HG03442 (cell line): ENCODE measurements around the gene FGF2.

Source experiments
- ATAC-seq: cut with Tn5 transposase; IDR thresholded peaks from one replicate; pipeline ENCODE4 v1.9.1; 2021; ENCODE audit warnings: mild to moderate bottlenecking, moderate library complexity; ENCODE audit not compliant: unreplicated experiment

Gene FGF2

DNA sequence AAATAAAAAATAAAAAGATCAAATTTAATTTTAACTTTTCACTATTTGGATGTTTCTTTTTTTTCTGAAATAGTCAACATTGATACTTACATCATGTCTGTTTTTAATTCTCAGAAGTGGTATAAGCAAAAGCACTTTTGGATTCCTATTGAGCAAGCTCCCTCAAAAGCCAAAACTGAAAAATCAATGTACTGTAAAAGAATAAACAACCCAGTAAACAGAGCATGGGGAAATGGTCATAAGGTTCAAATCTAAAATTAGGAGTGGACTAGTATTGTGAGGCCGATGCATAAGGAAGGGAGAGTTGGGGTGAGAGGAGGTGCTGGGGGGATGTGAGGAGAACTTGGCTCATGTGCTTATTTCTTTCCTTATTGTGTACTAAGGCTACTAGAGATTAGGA, 57.9 kb downstream of the FGF2 start:
- no peak for ATAC-seq

DNA sequence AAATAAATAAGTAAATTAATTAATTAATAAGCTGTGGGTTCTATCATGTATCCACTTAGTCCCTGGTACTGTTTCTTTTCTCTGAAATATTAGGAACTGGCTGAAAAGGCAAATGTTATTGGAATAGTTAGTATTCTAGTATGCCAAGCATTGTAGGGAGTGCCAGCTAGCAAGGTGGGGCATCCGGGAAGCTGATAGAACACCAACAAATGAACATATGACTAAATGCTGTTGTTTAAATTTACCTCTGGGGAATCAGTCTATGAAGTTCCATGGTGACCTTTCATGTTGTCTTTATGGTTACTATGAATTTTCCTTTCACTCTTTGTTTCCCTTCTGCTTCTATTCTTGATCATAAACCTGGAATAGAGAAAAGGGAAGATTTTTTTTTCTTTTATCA, 63.1 kb downstream of the FGF2 start:
- peak; percentile 19 for ATAC-seq

DNA sequence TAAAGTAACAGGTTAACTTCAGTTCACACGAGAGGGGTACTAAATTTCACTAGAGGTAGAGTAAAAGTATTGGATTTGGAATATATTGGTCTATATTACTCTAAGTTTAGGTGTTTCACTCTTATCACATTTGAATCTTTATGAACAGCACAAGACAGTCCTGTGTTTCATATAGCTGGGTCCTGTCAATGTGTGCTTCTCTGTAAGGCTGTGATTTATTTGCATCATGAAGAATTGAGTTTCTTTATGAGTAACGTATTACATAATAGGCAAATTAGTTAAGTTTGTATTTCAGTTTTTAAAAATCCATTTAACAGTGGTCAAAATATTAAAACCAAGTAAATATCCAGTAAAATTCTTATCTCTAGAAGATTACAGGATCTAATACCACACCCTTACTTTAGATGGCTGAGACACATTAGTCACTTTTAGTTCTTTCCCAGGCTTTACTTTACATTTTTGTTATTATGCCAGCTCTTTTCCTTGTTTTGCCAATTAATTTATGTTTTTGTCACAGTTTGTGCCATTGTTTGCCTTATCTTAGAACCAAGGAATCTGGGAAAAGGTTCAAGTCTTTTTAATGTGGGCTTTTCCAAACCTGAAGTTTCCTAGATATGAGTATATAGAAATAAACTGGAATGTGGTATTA, 63.6 kb downstream of the FGF2 start:
- peak; percentile 60 for ATAC-seq

DNA sequence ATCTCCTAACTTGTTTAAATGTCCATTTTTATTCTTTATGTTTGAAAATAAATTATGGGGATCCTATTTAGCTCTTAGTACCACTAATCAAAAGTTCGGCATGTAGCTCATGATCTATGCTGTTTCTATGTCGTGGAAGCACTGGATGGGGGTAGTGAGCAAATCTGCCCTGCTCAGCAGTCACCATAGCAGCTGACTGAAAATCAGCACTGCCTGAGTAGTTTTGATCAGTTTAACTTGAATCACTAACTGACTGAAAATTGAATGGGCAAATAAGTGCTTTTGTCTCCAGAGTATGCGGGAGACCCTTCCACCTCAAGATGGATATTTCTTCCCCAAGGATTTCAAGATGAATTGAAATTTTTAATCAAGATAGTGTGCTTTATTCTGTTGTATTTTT, 68.2 kb downstream of the FGF2 start:
- ATAC-seq, result no peak

DNA sequence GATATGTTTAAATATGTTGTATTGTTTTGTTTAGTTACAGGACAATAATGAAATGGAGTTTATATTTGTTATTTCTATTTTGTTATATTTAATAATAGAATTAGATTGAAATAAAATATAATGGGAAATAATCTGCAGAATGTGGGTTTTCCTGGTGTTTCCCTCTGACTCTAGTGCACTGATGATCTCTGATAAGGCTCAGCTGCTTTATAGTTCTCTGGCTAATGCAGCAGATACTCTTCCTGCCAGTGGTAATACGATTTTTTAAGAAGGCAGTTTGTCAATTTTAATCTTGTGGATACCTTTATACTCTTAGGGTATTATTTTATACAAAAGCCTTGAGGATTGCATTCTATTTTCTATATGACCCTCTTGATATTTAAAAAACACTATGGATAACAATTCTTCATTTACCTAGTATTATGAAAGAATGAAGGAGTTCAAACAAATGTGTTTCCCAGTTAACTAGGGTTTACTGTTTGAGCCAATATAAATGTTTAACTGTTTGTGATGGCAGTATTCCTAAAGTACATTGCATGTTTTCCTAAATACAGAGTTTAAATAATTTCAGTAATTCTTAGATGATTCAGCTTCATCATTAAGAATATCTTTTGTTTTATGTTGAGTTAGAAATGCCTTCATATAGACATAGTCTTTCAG, 68.8 kb downstream of the FGF2 start:
- ATAC-seq, result no peak

DNA sequence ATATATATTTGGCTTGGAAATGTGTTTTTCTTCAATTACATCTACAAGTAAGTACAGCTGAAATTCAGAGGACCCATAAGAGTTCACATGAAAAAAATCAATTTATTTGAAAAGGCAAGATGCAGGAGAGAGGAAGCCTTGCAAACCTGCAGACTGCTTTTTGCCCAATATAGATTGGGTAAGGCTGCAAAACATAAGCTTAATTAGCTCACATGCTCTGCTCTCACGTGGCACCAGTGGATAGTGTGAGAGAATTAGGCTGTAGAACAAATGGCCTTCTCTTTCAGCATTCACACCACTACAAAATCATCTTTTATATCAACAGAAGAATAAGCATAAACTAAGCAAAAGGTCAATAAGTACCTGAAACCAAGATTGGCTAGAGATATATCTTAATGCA, 69.6 kb downstream of the FGF2 start:
- no peak for ATAC-seq

DNA sequence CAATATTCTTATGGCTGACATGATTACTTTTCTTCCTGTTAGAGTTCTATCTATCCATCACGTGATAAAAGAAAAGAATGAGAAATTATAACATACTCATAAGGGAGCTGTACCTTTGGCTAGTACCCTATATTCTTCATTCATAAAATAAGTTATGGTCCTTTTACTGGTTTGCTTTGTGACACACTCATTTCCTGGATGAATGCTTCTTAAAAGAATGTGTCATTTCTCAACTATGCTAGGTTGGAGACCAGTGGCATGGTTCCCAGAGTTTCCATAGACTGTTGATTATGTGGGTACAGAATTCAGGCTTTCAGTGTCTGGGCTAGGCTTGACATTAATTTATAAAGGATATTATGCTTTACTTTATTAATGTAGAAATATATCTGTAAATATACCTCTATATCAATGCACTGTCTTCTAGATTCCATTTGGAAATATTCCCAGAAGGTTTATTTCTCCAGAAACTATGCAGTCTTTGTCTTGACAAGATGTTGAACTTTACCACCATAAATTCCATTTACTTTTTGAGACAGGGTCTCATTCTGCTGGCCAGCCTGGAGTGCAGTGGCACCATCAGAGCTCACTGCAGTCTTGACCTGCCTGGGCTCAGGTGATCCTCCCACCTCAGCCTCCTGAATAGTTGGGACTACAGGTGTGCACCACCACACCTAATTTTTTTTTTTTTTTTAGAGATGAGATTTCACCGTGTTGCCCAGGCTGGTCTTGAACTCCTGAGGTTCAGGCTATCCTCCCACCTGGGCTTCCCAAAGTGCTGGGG, 71.9 kb downstream of the FGF2 start:
- ATAC-seq, result no peak

DNA sequence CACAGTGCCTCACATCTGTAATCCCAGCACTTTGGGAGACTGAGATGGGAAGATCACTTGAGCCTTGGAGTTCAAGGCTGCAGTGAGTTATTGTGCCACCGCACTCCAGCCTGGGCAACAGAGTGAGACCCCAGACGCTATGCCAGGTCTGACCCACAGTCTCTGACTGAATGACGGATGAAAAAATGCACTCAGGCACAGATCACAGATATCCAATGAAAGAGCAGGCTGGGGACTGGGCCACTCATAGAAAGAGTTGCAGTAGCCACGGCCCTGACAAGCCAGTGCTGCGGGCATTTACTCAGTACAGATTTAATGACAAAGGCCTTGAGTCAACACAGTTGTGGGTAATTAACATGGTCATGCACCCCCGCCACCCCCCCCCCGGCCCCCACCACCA, 73.1 kb downstream of the FGF2 start:
- no peak for ATAC-seq

DNA sequence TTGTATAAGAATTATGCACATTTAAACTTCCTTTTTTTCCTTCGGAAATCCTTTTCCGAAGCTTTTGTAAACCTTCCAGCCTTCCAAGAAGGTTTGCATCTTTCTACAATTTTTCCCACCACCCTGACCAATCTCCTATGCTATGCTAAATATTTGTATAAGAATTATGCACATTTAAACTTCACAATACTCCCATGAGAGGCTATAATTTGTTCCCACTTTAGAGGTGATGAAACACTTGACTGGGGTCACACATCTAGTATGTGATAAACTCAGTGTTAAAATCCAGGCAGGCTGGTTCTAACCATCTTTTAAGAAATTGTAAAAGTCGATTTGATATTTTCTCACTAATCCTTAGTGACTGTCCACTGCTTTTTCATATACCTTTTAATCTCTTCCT, 73.7 kb downstream of the FGF2 start:
- ATAC-seq, result no peak

DNA sequence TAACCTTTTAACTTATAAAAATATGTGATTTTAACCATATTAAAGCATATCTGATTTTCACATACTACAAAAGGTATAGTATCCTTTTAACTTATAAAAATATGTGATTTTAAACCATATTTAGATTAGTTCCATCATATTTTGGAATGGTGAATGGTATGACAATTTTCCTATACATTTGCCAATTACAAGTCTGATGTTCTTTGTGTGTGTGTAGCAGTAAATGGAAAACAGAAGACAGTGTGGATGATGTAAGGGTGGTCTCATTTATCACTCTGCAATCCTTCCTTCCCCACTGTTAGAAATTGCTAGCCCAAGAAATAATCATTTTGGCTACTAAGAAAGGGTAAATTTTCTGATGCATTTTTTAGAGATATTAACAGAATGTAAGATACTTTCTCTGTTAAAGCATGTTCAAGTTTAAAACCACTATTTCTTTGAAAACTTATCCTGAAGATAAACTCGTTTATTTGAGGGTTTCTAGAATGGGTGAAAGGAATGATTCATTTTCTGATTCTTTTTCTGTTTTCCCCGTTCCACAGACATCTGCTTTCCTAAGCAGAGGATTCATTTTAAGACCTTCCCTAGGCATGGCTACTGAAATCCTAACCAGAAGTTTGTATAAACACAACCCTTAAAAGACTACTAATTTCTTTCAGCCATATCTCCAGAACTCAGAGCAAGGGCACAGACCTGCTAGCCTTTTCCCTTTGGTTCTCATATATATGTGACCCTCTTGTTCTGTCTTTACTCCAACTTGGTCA, 74.8 kb downstream of the FGF2 start:
- no peak for ATAC-seq

DNA sequence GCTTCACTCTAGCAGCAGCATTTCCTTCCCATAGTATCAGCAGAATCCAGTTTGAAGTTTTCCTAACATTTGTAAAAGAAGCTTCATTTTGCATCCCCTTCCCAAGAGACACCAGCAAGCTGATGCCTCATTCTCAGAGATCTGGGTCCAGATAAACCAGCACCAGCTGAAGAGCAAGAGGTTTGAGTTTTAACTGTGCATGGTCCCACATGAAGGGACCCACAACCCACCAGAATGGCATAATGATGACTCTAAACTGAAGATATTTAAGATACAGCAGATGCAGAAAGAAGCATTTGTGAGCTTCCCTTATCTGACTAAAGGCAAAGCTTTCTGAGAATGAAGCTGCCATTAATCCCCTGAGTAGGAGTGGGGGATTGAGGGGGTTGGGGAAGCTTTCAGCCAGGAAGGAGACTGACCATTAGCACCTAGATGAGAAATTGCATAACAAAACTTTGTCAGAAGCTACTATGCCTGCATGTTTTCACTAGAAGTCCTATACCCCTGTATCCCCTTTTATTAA, 77.2 kb downstream of the FGF2 start:
- no peak for ATAC-seq

DNA sequence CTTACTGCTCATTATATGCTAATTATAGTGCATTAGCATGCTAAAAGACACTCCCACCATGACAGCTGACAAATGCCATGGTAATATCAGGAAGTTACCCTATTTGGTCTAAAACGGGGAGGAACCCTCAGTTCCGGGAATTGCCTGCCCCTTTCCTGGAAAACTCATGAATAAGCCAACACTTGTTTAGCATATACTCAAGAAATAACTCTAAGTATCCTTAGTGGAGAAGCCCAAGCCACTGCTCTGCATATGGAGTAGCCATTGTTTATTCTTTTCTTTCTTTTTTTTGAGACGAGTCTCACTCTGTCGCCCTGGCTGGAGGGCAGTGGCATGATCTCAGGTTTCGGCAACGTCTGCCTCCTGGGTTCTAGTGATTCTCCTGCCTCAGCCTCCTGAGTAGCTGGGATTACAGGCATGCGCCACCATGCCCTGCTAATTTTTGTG, 80.3 kb downstream of the FGF2 start:
- ATAC-seq, result no peak

DNA sequence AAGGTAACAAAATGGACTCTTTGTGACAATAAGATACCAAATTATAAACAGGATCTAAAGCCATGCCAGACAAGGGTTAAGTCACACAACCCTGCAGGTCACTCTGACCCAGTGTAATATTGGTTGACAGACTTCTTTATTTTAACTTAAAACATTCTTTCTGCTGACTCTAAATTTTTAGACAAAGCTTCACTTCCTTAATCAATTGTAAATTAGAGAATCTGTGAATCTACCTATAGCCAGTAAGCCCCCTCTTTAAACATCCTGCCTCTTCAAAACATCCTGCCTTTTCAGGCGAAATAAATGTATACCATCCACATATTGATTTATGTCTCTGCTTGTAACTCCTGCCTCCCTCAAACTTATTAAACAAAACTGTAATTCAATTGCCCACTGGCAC, 81.6 kb downstream of the FGF2 start:
- no peak for ATAC-seq

DNA sequence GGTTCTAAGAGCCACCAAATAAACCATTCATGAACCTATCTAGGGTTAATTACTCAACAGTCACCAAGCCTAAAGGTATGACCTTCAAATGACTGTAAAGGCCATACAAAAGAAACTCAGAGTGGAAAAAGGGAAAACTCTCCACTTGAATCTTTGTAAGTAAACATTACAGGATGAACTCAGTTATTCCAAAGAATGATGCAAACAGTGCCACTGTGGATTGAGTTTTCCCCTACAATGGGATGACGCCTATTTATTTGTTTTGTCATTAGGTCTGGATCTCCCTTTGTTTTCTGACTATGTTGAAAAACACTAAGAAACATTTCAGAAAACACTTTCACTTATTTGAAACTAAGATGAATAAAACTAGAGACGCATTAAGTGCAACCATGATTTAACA, 83.1 kb downstream of the FGF2 start:
- ATAC-seq, result no peak

DNA sequence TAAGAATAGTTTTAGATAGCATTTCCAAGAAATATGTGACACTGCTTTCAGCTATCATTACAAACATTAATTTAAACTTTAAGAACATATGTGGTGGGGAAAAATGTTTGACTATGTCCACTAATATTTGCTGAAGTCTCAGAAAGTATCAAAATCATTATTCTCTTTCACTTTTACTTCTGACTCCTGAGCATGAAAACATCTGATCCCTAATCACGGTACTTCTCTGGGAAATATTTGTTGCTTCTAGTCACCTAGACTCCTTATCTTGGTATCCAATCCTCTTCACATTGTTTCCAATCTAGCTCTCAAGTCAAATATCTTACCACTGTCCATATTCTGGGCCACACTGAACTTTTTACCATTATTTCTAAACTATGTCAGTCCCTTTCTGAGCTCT, 85.0 kb downstream of the FGF2 start:
- no peak for ATAC-seq

DNA sequence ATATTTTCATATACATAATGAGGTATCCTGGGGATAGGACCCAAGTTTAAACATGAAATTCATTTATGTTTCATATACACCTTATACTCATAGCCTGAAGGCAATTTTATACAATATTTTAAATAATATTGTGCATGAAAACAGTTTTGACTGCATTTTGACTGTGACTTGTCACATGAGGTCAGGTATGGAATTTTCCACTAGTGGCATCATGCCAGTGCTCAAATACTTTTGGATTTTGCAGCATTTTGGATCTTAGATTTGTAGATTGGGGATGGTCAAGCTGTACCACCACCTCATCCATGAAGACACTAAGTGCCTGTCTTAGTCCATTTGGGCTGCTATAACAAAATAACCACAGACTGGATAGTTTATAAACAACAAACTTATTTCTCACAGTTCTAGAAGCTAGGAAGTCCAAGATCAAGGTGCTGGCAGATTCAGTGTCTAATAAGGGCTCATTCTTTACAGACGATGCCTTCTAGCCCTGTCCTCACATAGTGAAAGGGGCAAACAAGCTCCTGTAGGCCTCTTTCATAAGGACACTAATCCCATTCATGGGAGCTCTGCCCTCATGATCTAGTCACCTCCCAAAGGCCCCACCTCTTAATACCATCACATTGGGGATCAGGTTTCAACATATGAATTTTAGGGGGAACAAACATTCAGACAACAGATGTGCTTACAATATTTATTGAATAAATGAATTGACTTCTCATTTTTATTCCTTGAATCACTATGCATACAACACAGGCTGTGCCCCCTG, 86.4 kb downstream of the FGF2 start:
- ATAC-seq, result no peak

DNA sequence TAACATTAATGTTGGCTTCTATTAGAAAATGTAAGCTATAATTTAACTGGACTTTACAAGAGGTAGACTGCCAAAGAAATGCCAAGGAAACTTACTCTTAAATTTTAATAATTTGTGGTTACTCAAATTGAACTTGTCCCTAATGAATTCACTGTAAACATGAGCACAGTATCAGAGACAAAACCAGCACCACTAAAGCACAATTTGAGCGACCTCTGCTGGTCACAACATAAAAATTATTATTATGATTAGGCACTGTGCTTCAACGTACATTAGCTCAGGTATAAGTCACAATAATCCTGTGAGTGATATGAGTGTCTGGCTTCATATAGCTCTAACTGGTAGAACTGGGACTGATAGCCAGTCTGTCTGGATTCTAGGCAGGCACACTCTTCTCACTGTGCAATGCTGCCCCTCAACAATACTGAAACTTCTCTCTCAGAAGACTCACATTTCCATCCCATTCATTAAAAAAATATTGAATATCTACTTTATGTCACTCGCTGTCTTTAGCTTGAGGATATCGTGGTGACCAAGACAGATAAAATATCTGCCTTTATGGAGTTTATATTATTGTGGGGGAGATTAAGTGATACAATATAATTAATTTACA, 87.8 kb downstream of the FGF2 start:
- ATAC-seq, result peak; percentile 95

DNA sequence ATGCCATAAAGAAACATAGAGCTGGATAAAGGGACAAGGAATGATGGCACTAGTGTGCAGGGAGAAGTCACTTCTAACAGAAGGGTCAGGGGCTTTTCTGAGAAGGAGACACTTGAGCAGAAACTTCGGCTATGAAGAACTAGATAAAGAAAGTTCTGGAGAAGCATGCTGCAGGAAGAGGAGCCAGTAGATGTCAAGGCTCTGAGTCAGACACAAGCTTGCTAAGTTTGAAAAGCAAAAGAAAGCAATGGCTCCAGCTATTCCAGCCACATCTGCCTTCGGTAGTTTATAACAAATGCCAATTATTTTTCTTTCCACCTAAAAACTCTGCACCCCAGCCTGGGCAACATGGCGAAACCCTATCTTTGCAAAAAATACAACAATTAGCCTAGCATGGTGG, 88.3 kb downstream of the FGF2 start:
- ATAC-seq, result no peak

DNA sequence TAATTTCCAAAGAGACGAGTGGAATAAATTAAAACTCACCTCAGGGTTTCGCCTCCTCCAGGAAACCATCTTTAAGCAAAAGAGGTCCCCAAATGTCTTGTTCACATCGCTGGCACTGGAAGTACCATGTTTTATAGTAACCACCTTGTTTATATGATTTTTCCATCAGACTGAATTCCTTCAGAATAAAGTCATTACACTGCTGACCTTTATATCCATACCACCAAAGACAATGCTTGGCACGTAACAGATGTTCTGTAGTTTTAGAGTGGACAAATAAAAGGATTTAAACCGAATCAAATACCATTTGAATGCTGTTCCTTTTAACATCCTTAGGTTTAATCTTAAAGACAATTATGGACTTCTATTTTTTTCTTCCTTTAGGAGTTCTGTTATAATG, 91.1 kb downstream of the FGF2 start:
- no peak for ATAC-seq

DNA sequence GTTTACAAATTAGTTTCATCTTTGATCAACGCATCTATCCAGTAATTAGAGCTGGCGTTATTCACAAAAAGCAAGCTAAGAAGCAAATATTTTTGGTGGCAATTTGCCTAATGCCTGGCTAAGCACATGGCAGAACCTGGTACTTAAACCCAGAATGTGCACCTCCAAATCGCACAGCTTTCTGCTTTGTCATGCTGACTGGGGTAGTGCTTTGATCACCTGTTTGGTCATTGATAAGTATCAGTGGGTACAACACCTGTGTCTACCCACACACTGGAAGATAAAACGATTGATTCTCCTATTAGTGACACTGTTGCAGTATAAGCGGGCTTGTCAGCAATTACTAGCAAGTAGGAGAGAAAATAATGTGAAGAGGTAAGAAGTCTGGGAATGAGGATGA, 93.8 kb downstream of the FGF2 start:
- ATAC-seq, result no peak
